GM12873 (cell line): ENCODE results near the gene YDJC.

Experiments
- TF ChIP-seq, protein P1 (sequence below): IDR thresholded peaks from 2 replicates; pipeline ENCODE4 v1.5.1; 2012; ENCODE audit warnings: low read depth, mild to moderate bottlenecking, moderate library complexity, low read length, control low read depth; ENCODE audit not compliant: insufficient read depth; ENCODE audit errors: missing control alignments

The YDJC gene

DNA sequence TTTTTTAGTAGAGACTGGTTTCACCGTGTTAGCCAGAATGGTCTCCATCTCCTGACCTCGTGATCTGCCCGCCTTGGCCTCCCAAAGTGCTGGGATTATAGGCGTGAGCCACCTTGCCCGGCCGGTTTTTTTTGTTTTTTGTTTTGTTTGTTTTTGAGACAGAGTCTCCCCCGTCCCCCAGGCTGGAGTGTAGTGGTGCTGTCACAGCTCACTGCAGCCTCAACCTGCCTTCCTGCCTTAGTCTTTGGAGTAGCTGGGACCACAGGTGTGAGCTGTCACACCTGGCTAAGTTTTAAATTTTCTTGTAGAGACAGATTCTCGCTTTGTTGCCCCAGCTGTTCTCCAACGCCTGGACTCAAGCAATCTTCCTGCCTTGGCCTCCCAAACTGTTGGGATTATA, 39.2 kb upstream of the YDJC start:
- TF ChIP-seq, protein P1, sequence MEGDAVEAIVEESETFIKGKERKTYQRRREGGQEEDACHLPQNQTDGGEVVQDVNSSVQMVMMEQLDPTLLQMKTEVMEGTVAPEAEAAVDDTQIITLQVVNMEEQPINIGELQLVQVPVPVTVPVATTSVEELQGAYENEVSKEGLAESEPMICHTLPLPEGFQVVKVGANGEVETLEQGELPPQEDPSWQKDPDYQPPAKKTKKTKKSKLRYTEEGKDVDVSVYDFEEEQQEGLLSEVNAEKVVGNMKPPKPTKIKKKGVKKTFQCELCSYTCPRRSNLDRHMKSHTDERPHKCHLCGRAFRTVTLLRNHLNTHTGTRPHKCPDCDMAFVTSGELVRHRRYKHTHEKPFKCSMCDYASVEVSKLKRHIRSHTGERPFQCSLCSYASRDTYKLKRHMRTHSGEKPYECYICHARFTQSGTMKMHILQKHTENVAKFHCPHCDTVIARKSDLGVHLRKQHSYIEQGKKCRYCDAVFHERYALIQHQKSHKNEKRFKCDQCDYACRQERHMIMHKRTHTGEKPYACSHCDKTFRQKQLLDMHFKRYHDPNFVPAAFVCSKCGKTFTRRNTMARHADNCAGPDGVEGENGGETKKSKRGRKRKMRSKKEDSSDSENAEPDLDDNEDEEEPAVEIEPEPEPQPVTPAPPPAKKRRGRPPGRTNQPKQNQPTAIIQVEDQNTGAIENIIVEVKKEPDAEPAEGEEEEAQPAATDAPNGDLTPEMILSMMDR = no peak

DNA sequence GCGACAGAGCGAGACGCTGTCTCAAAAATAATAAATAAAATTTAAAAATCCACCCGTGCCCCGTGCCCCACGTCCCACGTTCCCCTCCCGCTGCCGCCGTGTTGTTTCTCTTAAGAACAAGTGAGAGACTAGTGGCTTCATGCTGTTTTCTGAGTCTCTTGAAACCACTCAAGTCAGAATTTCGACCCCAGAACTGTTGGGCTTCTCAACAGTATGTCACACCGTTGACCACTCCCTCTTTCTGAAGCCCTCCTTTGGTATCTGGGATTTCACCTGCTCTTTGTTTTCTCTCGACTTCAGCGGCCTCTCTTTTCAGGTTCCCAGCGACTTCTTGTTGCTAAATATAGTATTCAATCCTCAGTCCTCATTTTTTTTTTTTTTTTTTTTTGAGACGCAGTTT, 37.0 kb upstream of the YDJC start:
- TF ChIP-seq, protein P1 = no peak

DNA sequence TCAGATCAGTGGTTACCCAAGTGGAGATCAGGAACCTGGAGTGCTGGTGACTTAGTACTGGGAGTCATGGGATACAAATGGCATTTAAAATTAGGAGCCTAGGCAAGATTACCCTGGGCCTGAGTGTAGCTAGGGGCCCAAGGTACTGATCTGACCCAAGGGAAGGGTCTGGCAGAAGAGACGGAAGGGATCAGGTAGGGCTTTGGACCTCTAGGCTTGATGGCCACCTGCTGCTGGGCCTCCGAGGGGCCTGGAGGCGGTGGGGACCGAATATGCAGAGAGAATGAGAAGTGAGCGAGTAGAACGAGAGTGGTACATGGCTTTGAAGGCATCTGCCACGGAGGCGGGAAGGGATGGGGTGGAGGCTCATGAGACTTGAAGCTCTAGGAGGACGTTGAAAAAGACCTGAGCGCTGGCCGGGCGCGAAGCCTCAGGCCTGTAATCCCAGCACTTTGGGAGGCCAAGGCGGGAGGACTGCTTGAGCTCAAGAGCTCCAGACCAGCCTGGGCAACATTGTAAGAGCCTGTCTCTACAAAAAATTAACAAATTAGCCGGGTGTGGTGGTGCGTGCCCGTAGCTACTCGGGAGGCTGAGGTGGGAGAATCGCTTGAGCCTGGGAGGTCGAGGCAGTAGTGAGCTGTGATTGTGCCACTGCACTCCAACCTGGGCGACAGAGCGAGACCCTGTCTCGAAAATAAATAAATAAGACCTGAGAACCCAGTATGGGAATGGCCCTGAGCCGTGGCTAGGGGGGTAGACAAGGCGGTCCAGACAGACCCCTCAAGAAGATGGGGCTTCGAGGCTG, 35.4 kb upstream of the YDJC start:
- TF ChIP-seq, protein P1 = no peak

DNA sequence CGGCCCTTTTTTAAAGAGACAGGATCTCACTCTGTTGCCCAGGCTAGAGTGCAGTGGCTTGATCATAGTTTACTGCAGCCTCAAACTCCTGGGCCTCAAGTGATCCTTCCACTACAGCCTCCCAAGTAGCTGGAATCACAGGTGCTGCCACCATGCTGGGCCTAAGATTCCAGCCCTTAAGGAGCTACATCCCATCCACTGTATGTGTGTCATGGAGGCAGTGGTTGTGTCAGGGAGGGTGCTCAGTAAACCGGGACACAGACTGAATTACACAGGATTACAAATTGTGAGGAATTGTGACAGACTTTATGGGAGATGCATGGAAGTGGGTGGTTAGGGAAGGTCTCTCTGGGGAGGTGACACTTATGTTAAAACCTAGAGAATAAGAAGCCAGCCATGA, 33.9 kb upstream of the YDJC start:
- TF ChIP-seq, protein P1 = no peak

DNA sequence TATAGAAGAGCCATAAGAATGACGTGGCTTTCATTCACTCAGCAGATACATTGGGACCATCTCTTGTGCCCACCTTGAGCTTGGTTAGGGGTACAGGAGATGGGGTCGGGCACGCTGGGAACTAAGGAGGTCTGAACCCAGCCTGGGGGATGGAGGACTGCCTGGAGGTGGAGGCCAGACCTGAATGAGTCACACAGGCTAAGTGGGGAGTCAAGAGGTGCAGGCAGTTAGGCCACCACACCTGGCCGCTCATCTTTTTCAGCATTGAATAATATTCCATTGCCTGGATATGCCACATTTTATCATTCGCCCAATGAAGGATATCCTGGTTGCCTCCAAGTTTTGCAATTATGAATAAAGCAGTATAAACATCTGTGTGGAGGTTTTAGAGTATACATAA, 32.2 kb upstream of the YDJC start:
- TF ChIP-seq, protein P1 = no peak

DNA sequence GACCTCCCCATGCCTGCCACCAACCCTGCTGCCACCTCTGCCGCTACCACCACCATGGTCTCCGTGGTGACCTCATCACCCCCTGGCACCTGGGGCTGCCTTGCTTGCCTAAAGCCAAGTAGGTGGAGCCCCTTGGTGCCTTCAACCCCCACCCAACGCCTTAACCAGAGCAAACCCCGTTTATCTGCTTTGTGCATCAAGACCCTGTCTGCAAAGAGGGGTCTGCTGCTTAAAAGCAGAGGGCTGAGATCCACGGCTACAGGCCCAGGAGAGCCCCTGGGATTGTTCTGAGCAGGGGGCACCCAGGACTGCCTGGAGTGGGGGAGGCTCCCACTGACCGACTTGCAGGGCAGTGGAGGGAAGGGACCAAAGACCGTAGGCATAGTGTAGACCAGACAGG, 31.1 kb upstream of the YDJC start:
- TF ChIP-seq, protein P1 = no peak

DNA sequence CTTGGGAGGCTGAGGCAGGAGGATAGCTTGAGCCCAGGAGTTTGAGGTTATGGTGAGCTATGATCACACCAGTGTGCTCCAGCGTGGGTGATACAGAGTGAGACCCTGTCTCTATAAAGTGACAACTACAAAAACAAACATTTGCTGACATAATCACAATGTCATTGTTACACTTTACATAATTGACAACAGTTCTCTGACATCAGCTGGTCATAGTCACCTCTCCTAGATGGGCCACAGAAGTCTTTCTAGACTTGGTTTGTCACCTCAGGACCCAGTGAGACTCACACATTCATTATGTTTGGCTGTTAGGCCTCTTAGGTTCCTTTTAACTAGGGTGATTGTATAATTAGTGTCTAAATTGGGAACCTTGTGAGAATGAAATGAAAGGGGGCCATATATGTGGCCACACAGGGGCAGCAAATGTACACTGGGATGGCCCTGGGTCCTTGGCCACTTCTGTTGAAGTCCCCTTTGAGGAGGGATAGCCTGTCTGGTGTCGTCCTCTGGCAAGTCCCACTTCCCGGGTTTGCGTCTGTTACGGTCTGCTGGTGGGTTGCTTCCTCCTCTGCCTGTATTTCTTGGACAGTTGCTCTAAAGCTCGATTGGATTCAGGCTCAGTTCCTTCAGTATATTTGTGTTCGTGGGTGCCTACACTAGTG, 30.2 kb upstream of the YDJC start:
- TF ChIP-seq, protein P1 = no peak
